T1000 (cell line): ENCODE measurements around the gene HOXD13.

Experiments used
- DNase-seq: peaks from one replicate; lab custom pipeline; 2025; ENCODE audit warnings: mixed read lengths; lab: John Stamatoyannopoulos, UW

Gene HOXD13

GRCh38 chr2:176081376-176081836 is 11.1 kb upstream of the HOXD13 start:
- no peak for DNase-seq

GRCh38 chr2:176081837-176082524 is 10.5 kb upstream of the HOXD13 start:
- no peak for DNase-seq

GRCh38 chr2:176082525-176082823 is 10.0 kb upstream of the HOXD13 start:
- DNase-seq = no peak

GRCh38 chr2:176082824-176083751 is 9.4 kb upstream of the HOXD13 start:
- no peak for DNase-seq

GRCh38 chr2:176083796-176084261 is 8.7 kb upstream of the HOXD13 start, which contains the start of gene EVX2:
EVX2 (minus strand) TSS chr2:176083962; CDS start chr2:176083776, 186 bp downstream.
- DNase-seq = no peak

GRCh38 chr2:176084611-176085119 is 7.9 kb upstream of the HOXD13 start:
- no peak for DNase-seq

GRCh38 chr2:176085120-176085788 is 7.3 kb upstream of the HOXD13 start:
- no peak for DNase-seq

GRCh38 chr2:176085861-176086771 is 6.4 kb upstream of the HOXD13 start:
- no peak for DNase-seq

GRCh38 chr2:176087330-176088047 is 5.0 kb upstream of the HOXD13 start:
- no peak for DNase-seq

- DNase-seq = no peak
Measured at GRCh38 chr2:176088048-176088936, 4.2 kb upstream of the HOXD13 start.

- no peak for DNase-seq
Measured at GRCh38 chr2:176088937-176089842, 3.3 kb upstream of the HOXD13 start.

- DNase-seq = no peak
Measured at GRCh38 chr2:176089843-176090395, 2.6 kb upstream of the HOXD13 start.

- no peak for DNase-seq
Measured at GRCh38 chr2:176090862-176091261, 1.7 kb upstream of the HOXD13 start.

- DNase-seq = no peak
Measured at GRCh38 chr2:176091329-176092258, 927 bp upstream of the HOXD13 start.

- no peak for DNase-seq
Measured at GRCh38 chr2:176093145-176093897, 800 bp downstream of the HOXD13 start.

- no peak for DNase-seq
Measured at GRCh38 chr2:176093898-176094249, 1.4 kb downstream of the HOXD13 start.
